ENCODE data around the gene ATP1B4. TPM values are rescaled to one million over a fixed set of nuclear protein-coding genes. Genes with fewer than 3 reads are reported as not detected.

ATP1B4 gene
- total and polyA plus RNA-seq, 4 donors = not detected

DNA sequence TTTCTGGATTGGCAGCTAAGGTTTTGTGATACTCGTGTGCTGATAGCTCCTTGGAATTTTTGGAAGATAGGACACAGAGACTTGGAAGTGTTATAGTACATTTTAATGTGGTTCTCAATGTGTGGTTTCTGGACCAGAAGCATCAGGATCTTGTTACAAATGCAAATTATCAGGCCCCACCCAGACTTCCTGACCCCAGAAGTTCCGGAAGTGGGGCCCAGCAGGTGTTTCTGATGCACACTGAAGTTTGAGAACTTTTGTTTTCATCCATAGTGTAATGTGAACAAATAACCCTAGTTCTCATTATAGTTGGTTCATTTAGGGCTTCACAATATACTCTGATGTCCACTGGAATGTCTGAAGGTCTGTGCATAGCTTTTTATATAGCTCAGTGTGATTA, 57.6 kb downstream of the ATP1B4 start:
- 66% methylated on average over 2 of the region's 2 CpGs for WGBS
- no peak overlapping the region for H3K27ac ChIP-seq (ENCODE audit: low read depth in 1 of 2, low read length in 2 of 2)

More for the DNA sequence above, 57.6 kb downstream of the ATP1B4 start:
- no peak overlapping the region for H3K4me3 ChIP-seq (ENCODE audit: low read depth in 1 of 3, low read length in 3 of 3)
- no peaks in the 10 kb centered on the region for H3K27me3 ChIP-seq (ENCODE audit: control insufficient read depth in 4 of 4, insufficient read depth in 4 of 4, low read length in 3 of 4)
- DNase-seq (ENCODE audit: low spot score) = no peak
- no peaks in the 10 kb centered on the region for H3K9me3 ChIP-seq (ENCODE audit: control insufficient read depth in 4 of 4, low read length in 3 of 4)
- H3K36me3 ChIP-seq (ENCODE audit: control insufficient read depth in 4 of 4, insufficient read depth in 3 of 4, low read depth in 1 of 4, low read length in 3 of 4) = no peaks in the 10 kb centered on the region
- TF ChIP-seq REST (IDR thresholded peaks at IDR 0.05) (no peak), SP1 (IDR thresholded peaks at IDR 0.05) (no peak), FOXA1 (IDR thresholded peaks at IDR 0.05) (no peak), FOXA2 (IDR thresholded peaks at IDR 0.05) (no peak), EGR1 (IDR thresholded peaks at IDR 0.05; ENCODE audit: low read depth in 2 of 2) (no peak), CTCF (IDR thresholded peaks at IDR 0.05; ENCODE audit: low read depth, low read length, missing input control) (no peak), HNF4A (conservative IDR thresholded peaks at IDR 0.05) (no peak), RAD21 (IDR thresholded peaks at IDR 0.05) (no peak), TAF1 (conservative IDR thresholded peaks at IDR 0.05) (no peak), GABPA (IDR thresholded peaks at IDR 0.05 in 1 of 2, conservative IDR thresholded peaks at IDR 0.05 in 1 of 2) (no peak), JUND (IDR thresholded peaks at IDR 0.05) (no peak), HNF4G (IDR thresholded peaks at IDR 0.05) (no peak), NR2F2 (IDR thresholded peaks at IDR 0.05) (no peak), YY1 (IDR thresholded peaks at IDR 0.05) (no peak), RXRA (IDR thresholded peaks at IDR 0.05) (no peak)
- TF ChIP-seq, protein P1, sequence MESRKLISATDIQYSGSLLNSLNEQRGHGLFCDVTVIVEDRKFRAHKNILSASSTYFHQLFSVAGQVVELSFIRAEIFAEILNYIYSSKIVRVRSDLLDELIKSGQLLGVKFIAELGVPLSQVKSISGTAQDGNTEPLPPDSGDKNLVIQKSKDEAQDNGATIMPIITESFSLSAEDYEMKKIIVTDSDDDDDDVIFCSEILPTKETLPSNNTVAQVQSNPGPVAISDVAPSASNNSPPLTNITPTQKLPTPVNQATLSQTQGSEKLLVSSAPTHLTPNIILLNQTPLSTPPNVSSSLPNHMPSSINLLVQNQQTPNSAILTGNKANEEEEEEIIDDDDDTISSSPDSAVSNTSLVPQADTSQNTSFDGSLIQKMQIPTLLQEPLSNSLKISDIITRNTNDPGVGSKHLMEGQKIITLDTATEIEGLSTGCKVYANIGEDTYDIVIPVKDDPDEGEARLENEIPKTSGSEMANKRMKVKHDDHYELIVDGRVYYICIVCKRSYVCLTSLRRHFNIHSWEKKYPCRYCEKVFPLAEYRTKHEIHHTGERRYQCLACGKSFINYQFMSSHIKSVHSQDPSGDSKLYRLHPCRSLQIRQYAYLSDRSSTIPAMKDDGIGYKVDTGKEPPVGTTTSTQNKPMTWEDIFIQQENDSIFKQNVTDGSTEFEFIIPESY (IDR thresholded peaks at IDR 0.05) = no peak
- TF ChIP-seq, protein P2, sequence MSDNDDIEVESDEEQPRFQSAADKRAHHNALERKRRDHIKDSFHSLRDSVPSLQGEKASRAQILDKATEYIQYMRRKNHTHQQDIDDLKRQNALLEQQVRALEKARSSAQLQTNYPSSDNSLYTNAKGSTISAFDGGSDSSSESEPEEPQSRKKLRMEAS (IDR thresholded peaks at IDR 0.05) = no peak
- TF ChIP-seq, protein P3, sequence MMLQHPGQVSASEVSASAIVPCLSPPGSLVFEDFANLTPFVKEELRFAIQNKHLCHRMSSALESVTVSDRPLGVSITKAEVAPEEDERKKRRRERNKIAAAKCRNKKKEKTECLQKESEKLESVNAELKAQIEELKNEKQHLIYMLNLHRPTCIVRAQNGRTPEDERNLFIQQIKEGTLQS (IDR thresholded peaks at IDR 0.05) = no peak
- H3K9ac ChIP-seq (ENCODE audit: low read depth in 1 of 2, low read length in 2 of 2) = no peak overlapping the region
- H3K4me1 ChIP-seq (ENCODE audit: control insufficient read depth in 4 of 4, insufficient read depth in 4 of 4, low read length in 3 of 4) = no peaks in the 10 kb centered on the region

Data from liver (tissue), 9 donors.